HEK293T (cell line): Measurements from ENCODE around the gene XBP1.

Source experiments
- CTCF ChIA-PET: fragments of 350-600 bp; formaldehyde crosslinking; extraction: SDS; loops from one replicate; lab custom pipeline; 2021; ENCODE audit warnings: antibody characterized with exemption, inconsistent platforms; lab: Yijun Ruan, JAX
- POLR2A ChIA-PET: fragments of 350-600 bp; formaldehyde crosslinking; extraction: SDS; loops from one replicate; lab custom pipeline; 2020; ENCODE audit warnings: antibody characterized with exemption, inconsistent platforms; lab: Yijun Ruan, JAX
- DNase-seq: peaks from one replicate; pipeline ENCODE4 v3.0.0; 2012; ENCODE audit warnings: mixed read lengths; ENCODE audit errors: extremely low spot score
- ARNT ChIP-seq: fragments of 450-650 bp; IDR thresholded peaks from 2 replicates; pipeline ENCODE4 v1.6.1; 2017; ENCODE audit warnings: mild to moderate bottlenecking
- BHLHE40 ChIP-seq: fragments of 450-650 bp; IDR thresholded peaks from 2 replicates; pipeline ENCODE4 v1.6.1; 2016; ENCODE audit warnings: mild to moderate bottlenecking, moderate library complexity, borderline replicate concordance
- CTBP1 ChIP-seq: fragments of 450-650 bp; IDR thresholded peaks from 2 replicates; pipeline ENCODE4 v1.6.1; 2016; ENCODE audit warnings: borderline replicate concordance
- ELF4 ChIP-seq: fragments of 450-650 bp; IDR thresholded peaks from 2 replicates; pipeline ENCODE4 v1.6.1; 2017; ENCODE audit warnings: antibody characterized with exemption
- FOXA1 ChIP-seq: fragments of 450-650 bp; IDR thresholded peaks from 2 replicates; pipeline ENCODE4 v1.6.1; 2016; ENCODE audit warnings: mild to moderate bottlenecking
- FOXK2 ChIP-seq: fragments of 450-650 bp; IDR thresholded peaks from 2 replicates; pipeline ENCODE4 v1.6.1; 2016; ENCODE audit warnings: mild to moderate bottlenecking
- FOXM1 ChIP-seq: fragments of 450-650 bp; IDR thresholded peaks from 2 replicates; pipeline ENCODE4 v1.6.1; 2017; ENCODE audit warnings: mild to moderate bottlenecking, borderline replicate concordance
- HDGF ChIP-seq: fragments of 450-650 bp; IDR thresholded peaks from 2 replicates; pipeline ENCODE4 v1.6.1; 2017; ENCODE audit warnings: antibody characterized with exemption, borderline replicate concordance
- L3MBTL2 ChIP-seq: fragments of 450-650 bp; conservative IDR thresholded peaks from 2 replicates; pipeline ENCODE4 v1.6.1; 2016; ENCODE audit warnings: mild to moderate bottlenecking
- LEF1 ChIP-seq: fragments of 450-650 bp; IDR thresholded peaks from 2 replicates; pipeline ENCODE4 v1.6.1; 2017; ENCODE audit warnings: mild to moderate bottlenecking, borderline replicate concordance
- NFRKB ChIP-seq: fragments of 450-650 bp; IDR thresholded peaks from 2 replicates; pipeline ENCODE4 v1.6.1; 2016; ENCODE audit warnings: mild to moderate bottlenecking, moderate library complexity
- SP1 ChIP-seq: fragments of 450-650 bp; IDR thresholded peaks from 2 replicates; pipeline ENCODE4 v1.6.1; 2017
- SUZ12 ChIP-seq: fragments of 450-650 bp; IDR thresholded peaks from 2 replicates; pipeline ENCODE4 v1.6.1; 2016; ENCODE audit warnings: mild to moderate bottlenecking
- TARDBP ChIP-seq: fragments of 450-650 bp; IDR thresholded peaks from 2 replicates; pipeline ENCODE4 v1.6.1; 2016
- ZNF384 ChIP-seq: fragments of 450-650 bp; IDR thresholded peaks from 2 replicates; pipeline ENCODE4 v1.6.1; 2016
- TF ChIP-seq, protein P1 (sequence below): fragments of 450-650 bp; IDR thresholded peaks from 2 replicates; pipeline ENCODE4 v1.6.1; 2016

The XBP1 gene

DNA sequence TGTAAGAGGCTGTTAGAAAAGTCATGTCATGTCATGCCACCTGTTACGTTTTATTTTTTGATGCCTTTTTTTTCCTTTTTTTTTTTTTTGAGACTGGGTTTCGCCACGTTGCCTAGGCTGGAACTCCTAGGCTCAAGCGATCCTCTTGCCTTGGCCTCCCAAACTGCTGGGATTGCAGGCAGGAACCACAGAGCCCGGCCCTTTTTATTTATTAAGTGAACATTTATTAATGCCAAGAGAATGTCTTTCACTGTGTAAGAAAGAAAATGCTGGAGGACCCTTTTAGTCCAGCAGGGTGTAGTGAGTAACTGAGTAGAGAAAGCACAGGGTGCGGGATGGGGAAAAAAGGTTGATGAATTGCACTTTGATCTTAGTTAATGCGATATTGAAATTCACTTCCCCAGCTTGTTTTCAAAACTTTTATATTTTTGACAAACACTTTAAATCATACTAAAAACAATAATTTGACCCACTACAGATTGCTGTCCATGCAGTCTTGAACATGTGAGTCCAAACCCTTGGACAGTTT is 2.3 kb upstream of the XBP1 start:
- TF ChIP-seq ZNF384 (peak; percentile 18; the same call in 1 of the 2 replicates), FOXA1 (no peak), FOXK2 (no peak), SP1 (no peak)
- ChIA-PET POLR2A (interaction anchor here (5.1 kb wide), 1 partner anchor 11 kb away, joined by 48 read pairs; no protein-coding TSS in a partner anchor), CTCF (no interaction called here)
- DNase-seq = peak; percentile 33

- POLR2A ChIA-PET = interaction anchor here (0.7 to 5.1 kb wide), 4 partner anchors 9 to 167 kb away, joined by 3 to 48 read pairs (median 13); no protein-coding TSS in a partner anchor
- CTCF ChIA-PET = interaction anchor here (0.6 kb wide), 1 partner anchor 1240 kb away, joined by 8 read pairs; no protein-coding TSS in a partner anchor
- TF ChIP-seq LEF1 (no peak), ZNF384 (peak; percentile 54; the same call in 1 of the 2 replicates), TARDBP (no peak), L3MBTL2 (peak; percentile 61), NFRKB (no peak)
- DNase-seq = no peak
Observed at GRCh38 chr22:28801845-28802594, 1.7 kb upstream of the XBP1 start.

GRCh38 chr22:28799606-28800307 is 612 bp downstream of the XBP1 start:
- DNase-seq = peak; percentile 62
- POLR2A ChIA-PET = interaction anchor here (0.7 to 5.1 kb wide), 24 partner anchors 8 to 526 kb away, joined by 3 to 48 read pairs (median 4); partner anchors contain the start of genes CCDC117, CHEK2 and HSCB
- CTCF ChIA-PET = interaction anchor here (1.1 kb wide), 1 partner anchor 80 kb away, joined by 4 read pairs; no protein-coding TSS in a partner anchor
- TF ChIP-seq TARDBP = no peak
- no peak for TF ChIP-seq LEF1
- TF ChIP-seq NFRKB = no peak
- no peak for TF ChIP-seq ARNT
- no peak; the same call in 1 of the 2 replicates for TF ChIP-seq L3MBTL2
- TF ChIP-seq, protein P1, sequence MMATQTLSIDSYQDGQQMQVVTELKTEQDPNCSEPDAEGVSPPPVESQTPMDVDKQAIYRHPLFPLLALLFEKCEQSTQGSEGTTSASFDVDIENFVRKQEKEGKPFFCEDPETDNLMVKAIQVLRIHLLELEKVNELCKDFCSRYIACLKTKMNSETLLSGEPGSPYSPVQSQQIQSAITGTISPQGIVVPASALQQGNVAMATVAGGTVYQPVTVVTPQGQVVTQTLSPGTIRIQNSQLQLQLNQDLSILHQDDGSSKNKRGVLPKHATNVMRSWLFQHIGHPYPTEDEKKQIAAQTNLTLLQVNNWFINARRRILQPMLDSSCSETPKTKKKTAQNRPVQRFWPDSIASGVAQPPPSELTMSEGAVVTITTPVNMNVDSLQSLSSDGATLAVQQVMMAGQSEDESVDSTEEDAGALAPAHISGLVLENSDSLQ = no peak
- no peak for TF ChIP-seq FOXM1
- TF ChIP-seq ZNF384 = no peak
- no peak for TF ChIP-seq BHLHE40
- TF ChIP-seq FOXA1 = no peak
- no peak for TF ChIP-seq HDGF
- no peak for TF ChIP-seq SUZ12
- no peak for TF ChIP-seq FOXK2
- TF ChIP-seq ELF4 = no peak
- no peak for TF ChIP-seq CTBP1

GRCh38 chr22:28798810-28799605 is 1.4 kb downstream of the XBP1 start:
- ChIA-PET POLR2A (interaction anchor here (0.7 to 5.1 kb wide), 14 partner anchors 8 to 199 kb away, joined by 3 to 48 read pairs (median 10); partner anchors contain the start of genes CCDC117, CHEK2 and HSCB), CTCF (interaction anchor here (0.6 kb wide), 1 partner anchor 205 kb away, joined by 3 read pairs; no protein-coding TSS in a partner anchor)
- TF ChIP-seq CTBP1 = no peak; the same call in 1 of the 2 replicates
- no peak for TF ChIP-seq FOXM1
- no peak for TF ChIP-seq FOXA1
- no peak for TF ChIP-seq BHLHE40
- TF ChIP-seq NFRKB = no peak
- no peak for TF ChIP-seq FOXK2
- TF ChIP-seq ZNF384 = no peak
- no peak for TF ChIP-seq TARDBP
- TF ChIP-seq ARNT = no peak
- no peak for TF ChIP-seq SP1
- TF ChIP-seq, protein P1 = peak; percentile 69
- TF ChIP-seq HDGF = no peak
- peak; percentile 35; the same call in 1 of the 2 replicates for TF ChIP-seq ELF4
- no peak for TF ChIP-seq LEF1
- 0 out of 2 replicates have a peak, but pooled peaks have one; percentile 14 for TF ChIP-seq L3MBTL2
- DNase-seq = peak; percentile 37

DNA sequence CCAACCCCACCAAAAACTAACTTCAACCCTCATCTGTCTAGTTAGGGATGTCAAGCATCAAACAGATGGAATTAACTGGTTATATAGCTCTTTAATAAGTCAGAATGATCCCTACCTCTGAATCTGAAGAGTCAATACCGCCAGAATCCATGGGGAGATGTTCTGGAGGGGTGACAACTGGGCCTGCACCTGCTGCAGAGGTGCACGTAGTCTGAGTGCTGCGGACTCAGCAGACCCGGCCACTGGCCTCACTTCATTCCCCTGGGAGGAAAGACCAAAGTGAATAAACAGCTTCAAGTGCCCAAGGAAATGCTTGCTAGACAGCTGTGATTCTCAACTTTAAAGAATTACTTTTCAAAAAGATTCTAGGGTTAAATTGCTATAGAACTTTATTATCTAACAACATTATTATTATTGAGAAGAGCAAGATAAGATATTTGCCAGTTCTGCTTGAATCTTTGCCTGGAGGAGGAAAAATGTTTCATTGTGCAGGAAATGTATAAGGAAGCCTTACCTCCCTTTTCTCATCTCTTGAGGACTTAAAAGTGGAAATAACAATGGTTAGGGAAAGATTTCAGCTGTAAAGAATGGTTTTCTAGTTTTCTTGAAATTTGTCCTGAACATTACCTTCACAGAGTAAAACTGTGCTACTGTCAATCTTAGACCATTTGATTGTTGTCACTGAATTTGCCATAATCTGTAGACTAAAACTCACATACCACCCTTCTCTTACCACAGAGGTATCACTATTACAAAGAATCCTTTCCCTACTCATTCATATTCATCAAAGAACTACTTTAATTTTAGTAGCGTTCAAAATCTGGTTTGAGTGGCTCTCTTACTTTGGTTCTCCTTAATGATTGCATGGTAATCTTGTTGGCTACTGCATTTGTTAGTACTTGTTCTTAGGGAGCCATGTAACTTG is 4.2 kb downstream of the XBP1 start:
- DNase-seq = no peak
- TF ChIP-seq BHLHE40 = no peak
- CTCF ChIA-PET = no interaction called here
- POLR2A ChIA-PET = interaction anchor here (1.8 to 3.2 kb wide), 3 partner anchors 10 to 12 kb away, joined by 4 to 13 read pairs (median 8); no protein-coding TSS in a partner anchor
